GM18873 (cell line): ENCODE results near the gene ESCO1.

Source experiments
- ATAC-seq: cut with Tn5 transposase; IDR thresholded peaks from one replicate; pipeline ENCODE4 v1.9.1; 2021; ENCODE audit warnings: mild to moderate bottlenecking, moderate library complexity, moderate number of reproducible peaks; ENCODE audit not compliant: unreplicated experiment, low FRiP score

The ESCO1 gene

DNA sequence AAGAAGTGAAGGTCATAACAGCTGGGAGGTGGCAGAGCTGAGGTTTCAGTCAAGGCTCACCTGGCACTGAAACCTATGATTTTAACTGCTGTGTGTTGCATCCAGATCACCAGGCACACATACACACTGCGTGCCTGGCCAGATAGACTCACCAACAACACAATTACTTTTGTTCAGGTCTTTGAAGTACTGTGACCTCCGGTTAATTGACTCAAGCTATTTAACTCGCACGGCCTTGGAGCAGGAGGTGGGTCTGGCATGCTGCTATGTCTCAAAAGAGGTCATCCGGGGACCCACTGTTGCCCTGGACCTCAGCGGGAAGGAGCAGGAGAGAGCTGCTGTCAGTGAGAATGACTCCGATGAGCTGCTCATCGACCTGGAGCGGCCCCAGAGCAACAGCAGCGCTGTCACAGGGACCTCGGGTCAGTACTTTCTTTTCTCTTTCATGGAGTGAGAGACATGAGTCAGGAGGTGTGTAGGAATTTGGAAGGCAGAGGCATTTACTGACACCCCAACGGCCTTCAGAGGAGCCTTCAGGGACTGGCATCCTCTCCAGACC lies 104.1 kb downstream of the ESCO1 start:
- no peak for ATAC-seq

GRCh38 chr18:21490748-21491147 lies 109.8 kb downstream of the ESCO1 start:
- no peak for ATAC-seq

DNA sequence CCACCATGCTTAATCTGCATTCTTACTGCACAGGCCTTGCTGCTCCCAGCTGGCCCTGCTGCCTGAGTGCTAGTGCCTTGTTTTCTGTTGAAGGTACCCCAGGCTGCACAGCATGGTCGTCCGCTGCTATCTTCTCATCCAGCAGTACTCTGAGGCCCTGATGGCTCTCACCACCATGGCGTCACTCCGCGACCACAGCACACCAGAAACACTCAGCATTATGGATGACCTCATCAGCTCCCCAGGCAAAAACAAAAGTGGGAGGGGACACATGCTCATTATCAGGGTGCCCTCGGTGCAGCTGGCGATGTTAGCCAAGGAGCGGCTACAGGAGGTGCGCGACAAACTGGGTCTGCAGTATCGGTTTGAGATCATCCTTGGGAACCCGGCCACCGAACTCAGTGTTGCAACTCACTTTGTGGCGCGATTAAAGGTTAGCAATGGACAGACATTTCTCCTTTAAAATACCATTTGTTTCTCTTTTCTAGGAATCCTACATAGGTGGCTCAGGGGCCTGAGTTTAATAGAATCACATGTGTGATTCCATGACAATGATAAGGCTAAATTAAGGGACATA lies 110.5 kb downstream of the ESCO1 start:
- no peak for ATAC-seq

DNA sequence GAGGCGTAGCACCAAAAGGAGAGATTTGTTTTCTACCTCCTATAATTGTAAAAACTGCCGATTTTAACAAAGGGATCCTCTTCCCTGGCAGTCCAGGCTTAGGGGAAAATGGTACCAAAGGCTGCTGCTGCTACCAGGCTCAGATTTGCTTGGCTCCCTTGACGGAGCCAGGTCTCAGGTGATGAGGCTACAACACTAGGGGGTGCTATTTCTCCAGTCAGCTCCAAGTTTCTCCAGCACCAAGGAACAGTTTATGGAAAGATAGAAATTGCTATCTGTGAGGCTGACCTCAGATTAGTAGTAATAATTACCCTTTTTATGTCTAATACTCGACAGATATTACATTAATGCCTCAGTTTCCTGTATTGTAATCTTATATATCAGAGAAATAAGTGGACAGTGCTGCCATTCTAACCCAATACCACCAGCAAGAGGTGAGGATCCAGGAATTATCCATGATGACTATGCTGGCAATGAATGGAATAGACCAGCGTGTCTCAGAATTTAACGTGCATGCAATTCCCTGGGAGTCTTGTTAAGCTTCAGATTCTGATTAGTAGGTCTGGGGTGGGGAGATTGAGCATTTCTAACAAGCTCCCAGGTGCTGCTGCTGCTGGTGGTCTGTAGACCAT lies 111.3 kb downstream of the ESCO1 start:
- no peak for ATAC-seq

- ATAC-seq, result no peak
These were observed 113.5 kb downstream of the ESCO1 start for GRCh38 chr18:21486905-21487437.

DNA sequence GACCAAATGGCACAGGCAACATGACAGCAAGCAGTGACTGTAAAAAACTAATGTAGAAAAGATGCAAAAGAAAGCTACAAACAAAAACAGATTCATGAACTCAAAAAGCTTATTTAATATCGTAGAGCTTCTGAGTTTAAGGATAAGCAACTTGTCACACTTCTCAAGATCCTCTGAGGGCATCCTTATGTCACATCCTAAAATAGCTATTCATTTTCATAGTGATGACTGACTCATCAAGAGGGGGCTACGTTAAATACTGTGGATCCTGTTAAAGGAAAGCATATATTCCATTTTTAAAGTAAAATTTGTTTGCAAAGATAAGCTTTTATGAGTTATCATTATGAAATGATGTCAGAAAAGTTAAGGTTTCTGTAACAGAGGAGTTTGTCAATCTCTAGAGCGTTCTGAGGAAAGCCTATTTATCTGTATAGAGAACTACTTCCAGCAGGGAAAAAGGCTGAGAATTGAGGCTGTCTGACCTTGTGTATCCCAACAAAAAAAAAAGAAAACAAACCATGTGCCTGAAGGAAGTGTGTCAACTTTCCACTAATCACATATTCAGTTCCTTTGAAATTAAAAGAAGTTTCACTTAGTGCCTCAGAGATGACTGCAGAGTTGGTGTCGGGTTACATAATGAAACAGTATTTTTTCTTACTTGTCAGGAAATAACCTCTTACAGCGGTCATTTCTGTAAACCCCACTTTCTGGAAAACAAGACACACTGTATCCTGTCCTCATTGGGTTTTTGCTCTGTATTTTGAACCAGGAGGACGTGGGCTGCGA lies 115.5 kb downstream of the ESCO1 start:
- ATAC-seq, result no peak

DNA sequence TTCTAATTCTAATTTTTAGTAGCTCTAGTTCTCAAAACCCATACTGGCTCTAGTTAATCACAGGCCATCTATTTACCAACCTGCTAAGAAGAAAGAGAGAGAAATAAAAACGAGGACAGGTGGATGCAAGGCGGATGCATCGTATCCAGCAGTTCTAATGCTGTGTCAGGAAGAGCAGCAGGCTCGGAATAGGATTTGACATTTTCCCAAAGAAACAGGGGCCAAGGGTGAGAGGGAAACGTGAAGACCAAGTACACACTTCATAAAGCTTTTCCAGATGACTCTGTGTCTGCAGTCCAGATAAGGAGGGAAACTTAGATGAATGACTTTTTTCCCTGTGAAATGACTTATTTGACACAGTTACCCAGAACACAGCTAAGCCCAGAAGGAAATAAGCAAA lies 117.5 kb downstream of the ESCO1 start:
- no peak for ATAC-seq

- no peak for ATAC-seq
These were observed 118.8 kb downstream of the ESCO1 start for GRCh38 chr18:21481739-21482138.

DNA sequence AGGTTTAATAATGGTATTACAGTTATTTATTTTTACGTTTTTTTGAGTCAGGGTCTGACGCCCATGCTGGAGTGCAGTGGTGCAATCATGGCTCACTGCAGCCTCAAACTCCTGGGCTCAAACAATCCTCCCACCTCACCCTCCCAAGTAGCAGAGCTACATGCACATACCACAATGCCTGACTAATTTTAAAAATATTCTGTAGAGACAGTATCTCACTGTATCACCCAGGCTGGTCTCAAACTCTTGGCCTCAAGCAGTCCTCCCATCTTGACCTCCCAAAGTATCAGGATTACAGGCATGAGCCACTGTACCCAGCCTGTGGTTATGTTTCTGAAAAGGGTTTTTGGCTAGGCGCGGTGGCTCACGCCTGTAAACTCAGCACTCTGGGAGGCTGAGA lies 120.8 kb downstream of the ESCO1 start:
- ATAC-seq, result no peak
